HG02623 (cell line): ENCODE measurements around the gene RGS6.

Source experiments
- ATAC-seq: cut with Tn5 transposase; IDR thresholded peaks from one replicate; pipeline ENCODE4 v1.9.1; 2021; ENCODE audit warnings: moderate library complexity; ENCODE audit not compliant: unreplicated experiment

The RGS6 gene

DNA sequence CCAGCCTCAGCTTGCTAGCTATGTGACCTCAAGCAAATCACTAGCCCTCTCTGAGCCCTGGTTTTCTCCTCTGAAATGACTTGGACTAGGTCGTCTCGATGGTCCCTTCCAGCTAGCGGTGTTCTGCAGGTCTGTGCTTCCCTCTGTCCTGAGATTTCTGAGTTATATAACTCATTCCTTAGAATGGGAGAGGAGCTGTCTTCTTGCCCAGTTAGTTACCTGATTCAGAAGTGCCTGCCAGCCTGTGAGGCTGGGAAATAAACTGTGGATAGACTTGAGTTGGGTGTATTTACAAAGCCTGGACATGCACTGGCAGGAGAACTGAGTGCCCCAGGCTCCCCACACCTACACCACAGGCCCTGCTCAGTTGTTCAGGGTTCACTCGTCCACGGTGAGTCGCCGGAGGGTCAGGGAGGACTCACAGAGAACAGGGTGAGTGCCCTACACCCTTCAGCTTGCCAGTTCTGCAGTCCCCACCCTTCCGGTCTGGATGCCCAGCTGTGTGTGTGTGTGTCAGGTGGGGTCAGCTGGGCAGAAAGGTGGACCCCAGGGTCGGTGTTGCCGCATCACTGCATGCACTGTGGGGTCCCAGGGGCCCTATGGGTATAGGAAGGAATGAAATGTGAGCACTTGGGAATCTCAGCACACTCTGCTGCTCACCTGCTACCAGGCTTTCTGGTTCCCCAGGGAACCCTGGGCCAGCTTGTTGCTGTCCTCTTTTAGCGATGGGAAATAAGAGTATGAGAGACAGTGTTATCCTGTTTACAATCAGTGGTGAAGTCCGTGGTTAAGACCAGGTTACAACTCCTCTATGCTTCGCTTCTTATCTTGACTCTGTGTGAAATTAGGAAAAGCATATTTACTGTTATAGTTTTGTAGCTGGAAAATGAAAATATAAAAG, 613.4 kb downstream of the RGS6 start:
- no peak for ATAC-seq

GRCh38 chr14:72546344-72547016, 614.3 kb downstream of the RGS6 start:
- ATAC-seq = no peak

DNA sequence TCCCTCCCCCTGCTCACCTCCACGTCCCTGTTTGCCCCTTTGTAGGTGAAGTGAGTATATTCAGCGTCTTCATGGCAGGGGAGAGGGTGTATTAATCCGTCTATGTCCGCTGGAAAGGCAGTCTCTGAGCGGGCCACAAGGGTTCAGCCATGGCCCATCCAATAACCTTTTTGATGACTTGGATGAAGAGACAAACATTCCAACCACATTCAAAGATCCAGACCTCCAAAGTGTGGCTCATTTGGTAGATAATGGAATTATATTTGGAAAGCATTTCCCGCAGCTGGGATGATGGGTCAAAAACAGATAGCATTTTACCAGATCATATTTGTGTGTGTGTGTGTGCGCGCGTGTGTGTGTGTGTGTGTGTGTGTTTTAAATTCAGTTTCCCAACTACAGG, 615.8 kb downstream of the RGS6 start:
- no peak for ATAC-seq

DNA sequence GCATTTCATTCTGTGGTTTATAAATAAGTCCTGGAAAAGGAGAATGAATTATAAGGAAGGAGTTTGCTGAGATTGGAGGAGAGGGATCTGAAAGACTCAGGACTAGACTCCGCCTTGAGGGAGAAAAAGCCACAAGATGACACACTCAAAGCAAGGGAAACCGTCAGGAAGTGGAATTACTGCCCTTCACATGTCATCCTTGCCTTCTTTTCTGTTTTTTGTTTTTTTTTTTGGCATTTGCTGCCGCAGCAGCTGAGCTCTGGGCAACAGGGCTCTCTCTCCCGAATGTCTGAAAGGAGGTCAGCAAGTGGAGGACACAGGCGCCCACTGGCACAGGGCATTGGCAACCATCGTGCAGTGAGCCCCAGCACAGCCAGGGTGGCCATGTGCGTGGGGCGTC, 616.8 kb downstream of the RGS6 start:
- no peak for ATAC-seq

DNA sequence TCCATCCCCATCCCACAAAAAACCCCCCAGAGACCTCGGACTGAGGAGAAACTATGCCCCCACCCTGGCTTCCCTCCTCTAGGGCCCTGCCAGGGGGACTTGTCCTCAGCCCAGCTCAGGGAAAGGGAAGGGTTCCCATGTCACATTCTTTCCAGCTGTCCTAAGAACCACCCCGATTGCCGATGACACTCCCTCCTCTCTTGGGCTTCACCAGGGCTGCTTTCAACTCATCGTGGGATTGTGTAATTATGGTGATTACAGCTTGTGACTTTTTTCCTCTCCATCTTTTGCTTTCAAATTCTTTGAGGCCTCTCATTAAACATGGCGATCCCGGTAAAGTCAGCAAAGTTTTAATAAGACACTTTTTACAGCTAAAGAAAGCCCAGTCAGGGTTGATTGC, 617.6 kb downstream of the RGS6 start:
- no peak for ATAC-seq

GRCh38 chr14:72550513-72550912, 618.3 kb downstream of the RGS6 start:
- ATAC-seq = no peak

DNA sequence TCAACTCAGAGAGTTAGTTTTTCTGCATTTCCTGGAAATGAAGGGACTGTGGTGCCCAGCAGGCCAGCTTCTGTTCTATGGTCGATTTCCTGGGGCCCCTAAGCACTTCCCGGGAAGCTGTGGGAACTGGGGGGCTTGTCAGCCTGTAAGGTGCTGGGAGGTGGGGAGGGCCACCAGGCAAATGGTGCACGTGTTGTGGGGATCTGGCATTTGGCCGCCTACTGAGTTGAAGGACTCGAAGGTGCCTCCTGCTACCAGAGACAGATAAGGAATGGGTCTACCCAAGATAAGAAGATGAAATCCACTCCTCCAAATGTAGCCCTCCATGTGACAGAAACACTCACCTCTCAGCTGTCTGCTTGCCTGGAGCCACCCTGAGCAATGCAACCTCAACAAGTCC, 620.0 kb downstream of the RGS6 start:
- no peak for ATAC-seq

DNA sequence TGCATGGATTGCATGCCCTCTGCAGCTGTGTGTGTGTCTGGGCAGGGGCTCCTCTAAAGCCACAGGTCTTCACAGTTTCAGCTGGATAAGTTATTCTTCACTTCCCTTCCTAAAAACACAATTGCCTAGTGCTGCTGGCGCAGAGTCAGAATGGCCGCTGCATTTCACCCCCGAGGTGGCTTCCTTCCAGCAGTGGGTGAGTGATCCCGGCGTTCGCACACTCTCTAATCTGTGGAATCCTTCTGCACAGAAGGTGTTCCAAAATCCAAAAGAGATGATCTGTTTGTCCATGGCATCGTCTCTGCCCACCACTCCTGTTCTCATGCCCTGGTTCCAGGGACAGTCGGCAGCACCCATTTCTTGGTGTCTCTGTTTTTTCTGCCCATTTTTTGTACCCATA, 620.9 kb downstream of the RGS6 start:
- no peak for ATAC-seq

DNA sequence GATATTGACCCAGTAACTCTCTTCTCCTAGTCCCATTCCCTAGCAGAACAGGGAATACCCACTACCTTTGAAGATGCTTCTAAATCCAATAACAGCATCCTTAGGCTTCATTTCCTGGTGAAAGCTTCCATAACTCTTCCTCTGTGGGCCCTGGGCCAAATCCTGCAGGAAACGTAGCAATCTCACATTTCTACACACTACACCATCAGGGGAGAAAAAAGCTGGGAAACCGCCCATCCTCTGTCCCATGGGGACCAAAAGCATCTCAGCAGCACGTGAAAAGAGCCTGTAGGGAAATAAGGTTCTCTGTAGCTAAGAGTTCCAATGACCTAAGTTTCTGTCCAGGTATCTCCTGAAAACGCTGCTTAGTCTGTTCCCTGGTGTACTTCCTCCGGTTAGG, 621.4 kb downstream of the RGS6 start:
- ATAC-seq = no peak

- ATAC-seq = no peak
Measured at GRCh38 chr14:72554401-72554800, 622.2 kb downstream of the RGS6 start.

- ATAC-seq = no peak
Measured at GRCh38 chr14:72554994-72555608, 622.9 kb downstream of the RGS6 start.

DNA sequence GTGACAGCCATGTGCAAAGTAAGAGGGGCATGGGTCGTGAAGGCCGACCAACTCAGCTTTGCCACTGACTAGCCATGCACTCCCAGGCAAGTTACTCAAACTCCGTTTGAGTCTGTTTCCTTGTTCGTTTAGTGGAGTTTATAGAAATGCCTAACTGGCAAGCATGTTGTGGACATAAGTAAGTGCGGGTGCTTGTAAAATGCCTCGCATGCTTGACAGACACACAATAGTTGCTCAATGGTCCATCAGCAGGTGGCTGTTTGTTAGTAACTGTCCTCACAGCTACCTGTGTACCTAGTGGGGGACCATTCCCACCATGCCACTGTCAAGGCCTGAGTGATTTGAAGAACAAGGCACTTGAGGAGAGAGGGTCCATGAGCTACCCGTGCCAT, 623.4 kb downstream of the RGS6 start:
- ATAC-seq = no peak

DNA sequence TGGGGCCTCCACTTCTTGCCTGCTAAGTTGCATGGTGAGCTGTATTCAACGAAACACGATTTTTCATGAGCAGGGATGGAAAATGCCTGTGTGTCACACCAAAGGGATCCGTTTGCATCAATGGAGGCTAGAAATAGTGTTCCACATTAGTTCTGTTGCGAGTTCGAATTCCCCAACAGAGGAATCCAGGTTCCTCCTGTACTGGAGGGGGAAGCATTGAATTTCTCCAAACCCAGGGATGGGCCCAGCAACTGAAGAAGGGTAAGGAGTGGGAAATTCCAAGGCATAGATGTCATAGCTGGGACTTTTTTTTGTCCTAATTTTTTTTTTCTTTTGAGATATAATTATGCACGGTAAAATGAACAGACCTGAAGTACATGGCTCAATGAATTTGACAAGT, 625.4 kb downstream of the RGS6 start:
- ATAC-seq = no peak

GRCh38 chr14:72558721-72559120, 626.5 kb downstream of the RGS6 start:
- no peak for ATAC-seq

- no peak for ATAC-seq
Measured at GRCh38 chr14:72559202-72559601, 627.0 kb downstream of the RGS6 start.

DNA sequence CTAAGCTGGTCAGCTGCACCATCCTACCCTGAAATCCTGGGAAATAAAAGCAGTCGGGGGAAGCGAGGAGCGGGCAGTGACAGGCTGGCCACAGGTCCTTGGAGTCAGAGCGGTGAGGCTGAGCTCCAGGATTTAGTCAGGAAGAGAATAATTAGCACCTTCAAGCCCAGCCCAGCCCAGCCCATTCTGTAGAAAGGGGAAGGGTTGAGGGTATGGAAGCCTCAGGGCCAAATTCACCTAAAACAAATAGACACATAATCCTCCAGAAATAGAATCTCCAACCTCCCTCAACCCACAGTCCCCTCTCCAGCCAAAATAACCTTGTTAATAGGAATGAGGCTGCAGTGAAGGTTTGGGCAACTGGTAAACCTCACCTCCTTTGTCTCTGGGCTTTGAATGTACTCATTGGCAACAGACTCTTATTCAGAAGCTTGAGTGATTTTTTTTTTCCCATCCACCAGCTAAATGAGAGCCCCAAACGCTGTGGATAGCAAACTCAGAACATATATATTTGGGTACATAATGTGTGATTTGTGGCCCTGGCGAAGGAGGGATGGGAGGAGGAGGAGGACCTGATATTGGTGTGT, 627.5 kb downstream of the RGS6 start:
- no peak for ATAC-seq

DNA sequence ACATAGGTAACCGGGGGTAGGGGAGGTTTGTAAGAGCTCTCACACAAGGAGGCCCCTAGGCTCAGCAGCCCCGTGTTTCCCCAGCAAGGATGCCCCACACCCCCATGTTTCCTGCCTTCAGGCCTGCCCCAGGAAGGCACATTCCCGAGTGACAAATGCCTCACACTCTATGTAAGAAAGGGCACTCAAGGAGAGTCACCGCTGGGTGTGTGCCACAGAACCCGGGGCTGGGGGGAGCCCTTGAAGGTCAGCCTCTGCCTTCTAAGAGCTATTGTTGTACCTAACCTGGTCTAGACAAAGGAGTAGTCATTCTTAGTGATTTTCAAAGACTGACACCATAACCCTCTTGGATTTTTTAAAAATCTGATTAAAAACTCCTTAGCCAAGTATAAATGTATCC, 628.1 kb downstream of the RGS6 start:
- ATAC-seq = no peak

- ATAC-seq = no peak
Measured at GRCh38 chr14:72560889-72561493, 628.8 kb downstream of the RGS6 start.

DNA sequence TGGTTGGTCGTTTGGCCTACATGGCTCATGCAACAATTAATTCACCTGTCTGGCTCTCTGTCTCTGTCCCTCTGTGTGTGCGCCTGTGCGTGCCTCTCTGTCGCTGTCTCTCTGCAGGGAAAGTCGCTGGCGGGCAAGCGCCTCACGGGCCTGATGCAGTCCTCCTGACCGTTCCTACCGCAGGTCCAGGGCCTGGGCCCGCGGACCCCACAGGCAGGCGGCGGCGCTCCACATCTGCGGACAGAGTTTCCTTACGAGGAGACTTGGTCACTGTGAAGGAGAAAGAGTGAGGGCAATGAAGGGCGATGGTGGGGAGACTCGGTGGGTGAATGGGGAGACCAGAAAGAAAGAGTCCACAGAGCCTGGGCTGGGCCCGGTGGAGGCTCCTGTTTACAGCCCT, 630.1 kb downstream of the RGS6 start:
- ATAC-seq = no peak

DNA sequence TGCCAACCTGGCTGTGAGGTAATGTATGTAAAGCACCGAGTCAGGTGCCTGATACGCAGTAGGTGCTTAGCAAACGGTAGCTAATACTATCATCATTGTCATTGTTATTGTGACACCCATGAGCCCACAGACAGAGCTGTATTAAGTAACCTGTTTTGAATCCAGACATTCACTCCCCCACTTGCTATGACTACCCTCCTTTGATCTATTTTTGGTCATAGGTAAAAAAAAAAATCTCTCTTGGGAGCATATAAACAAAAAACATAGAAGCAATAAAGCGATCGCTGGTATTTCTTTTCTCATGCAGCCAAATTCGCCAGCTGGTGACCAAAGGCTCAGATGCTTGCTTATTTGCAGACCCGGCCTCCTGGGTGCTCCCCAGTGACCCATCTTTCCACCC, 631.4 kb downstream of the RGS6 start:
- no peak for ATAC-seq

GRCh38 chr14:72565149-72565559, 632.9 kb downstream of the RGS6 start:
- no peak for ATAC-seq
